ENCODE data around the gene FAM181B. TPM values are rescaled to one million over a fixed set of nuclear protein-coding genes. Genes with fewer than 3 reads are reported as not detected.
A peak's percentile ranks its signal among the peaks of the same experiment; 100 is the strongest.
"Not testable (repeated sequence)": the region's sequence is repeated elsewhere in the genome, so short reads cannot be mapped to it uniquely, and the experiment has no call there.

The FAM181B gene
- total RNA-seq, 1 donor from 2014 or later, result 1.8 TPM

DNA sequence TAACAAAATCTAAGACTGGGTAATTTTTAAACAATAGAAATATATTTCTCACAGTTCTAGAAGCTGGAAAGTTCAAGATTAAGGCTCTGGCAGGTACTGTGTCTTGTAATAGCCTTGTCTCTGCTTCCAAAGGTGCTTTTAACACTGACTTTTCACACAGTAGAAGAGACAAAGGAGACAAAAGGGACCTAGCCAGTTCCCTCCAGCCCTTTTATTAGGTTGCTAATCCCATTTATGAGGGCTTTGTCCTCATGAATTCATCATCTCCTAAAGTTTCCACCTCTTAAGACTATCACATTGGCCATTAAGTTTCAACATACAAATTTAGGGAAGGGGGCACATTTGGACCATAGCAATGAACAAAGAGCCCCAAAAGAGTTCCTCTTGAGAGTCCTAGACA, 40.7 kb downstream of the FAM181B start:
- DNase-seq (ENCODE audit: low read depth), result no peak
- TF ChIP-seq, protein P1, sequence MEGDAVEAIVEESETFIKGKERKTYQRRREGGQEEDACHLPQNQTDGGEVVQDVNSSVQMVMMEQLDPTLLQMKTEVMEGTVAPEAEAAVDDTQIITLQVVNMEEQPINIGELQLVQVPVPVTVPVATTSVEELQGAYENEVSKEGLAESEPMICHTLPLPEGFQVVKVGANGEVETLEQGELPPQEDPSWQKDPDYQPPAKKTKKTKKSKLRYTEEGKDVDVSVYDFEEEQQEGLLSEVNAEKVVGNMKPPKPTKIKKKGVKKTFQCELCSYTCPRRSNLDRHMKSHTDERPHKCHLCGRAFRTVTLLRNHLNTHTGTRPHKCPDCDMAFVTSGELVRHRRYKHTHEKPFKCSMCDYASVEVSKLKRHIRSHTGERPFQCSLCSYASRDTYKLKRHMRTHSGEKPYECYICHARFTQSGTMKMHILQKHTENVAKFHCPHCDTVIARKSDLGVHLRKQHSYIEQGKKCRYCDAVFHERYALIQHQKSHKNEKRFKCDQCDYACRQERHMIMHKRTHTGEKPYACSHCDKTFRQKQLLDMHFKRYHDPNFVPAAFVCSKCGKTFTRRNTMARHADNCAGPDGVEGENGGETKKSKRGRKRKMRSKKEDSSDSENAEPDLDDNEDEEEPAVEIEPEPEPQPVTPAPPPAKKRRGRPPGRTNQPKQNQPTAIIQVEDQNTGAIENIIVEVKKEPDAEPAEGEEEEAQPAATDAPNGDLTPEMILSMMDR (IDR thresholded peaks at IDR 0.05; ENCODE audit: insufficient read depth, low read length, severe bottlenecking), result no peak
- Histone ChIP-seq H3K4me3 (ENCODE audit: low read depth, low read length) (no peak overlapping the region), H3K36me3 (ENCODE audit: control insufficient read depth, insufficient read depth, low read length) (no peaks in the 10 kb centered on the region), H3K27me3 (ENCODE audit: control insufficient read depth, insufficient read depth, low read length) (no peaks in the 10 kb centered on the region)
- no peak for FAIRE-seq

DNA sequence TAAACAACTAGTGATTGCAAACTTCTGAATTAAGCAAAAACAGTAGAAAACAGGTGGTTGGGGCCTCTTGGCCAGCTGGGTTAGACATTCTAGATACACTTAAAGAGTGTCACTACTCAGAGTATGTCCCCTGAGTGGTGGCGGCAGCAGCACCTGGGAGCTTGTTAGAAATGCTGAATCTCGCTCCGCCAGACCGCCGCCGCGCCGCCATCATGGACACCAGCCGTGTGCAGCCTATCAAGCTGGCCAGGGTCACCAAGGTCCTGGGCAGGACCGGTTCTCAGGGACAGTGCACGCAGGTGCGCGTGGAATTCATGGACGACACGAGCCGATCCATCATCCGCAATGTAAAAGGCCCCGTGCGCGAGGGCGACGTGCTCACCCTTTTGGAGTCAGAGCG, 44.3 kb downstream of the FAM181B start:
- not testable (repeated sequence) for H3K36me3 ChIP-seq (ENCODE audit: control insufficient read depth, insufficient read depth, low read length); FAIRE-seq; H3K27me3 ChIP-seq (ENCODE audit: control insufficient read depth, insufficient read depth, low read length); DNase-seq (ENCODE audit: low read depth)
- peak overlapping the region; percentile 24 for H3K4me3 ChIP-seq (ENCODE audit: low read depth, low read length)

DNA sequence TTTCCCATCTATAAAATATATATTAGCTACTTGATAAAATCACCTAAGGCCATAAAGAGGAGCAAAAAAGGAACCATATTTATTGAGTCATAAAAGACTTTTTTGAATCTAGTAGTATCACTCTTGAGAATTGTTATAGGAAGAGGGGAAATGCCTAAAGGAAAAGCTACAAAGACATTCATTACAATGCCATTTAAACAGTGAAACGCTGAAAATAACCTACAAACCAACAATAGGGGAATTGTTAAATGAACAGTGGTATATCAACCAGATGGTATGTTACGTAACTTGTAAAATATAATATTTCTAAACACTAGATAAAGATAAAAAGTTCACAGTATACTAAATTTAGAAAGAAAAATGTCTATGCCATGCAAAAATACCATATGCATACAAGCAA, 47.5 kb downstream of the FAM181B start:
- H3K27me3 ChIP-seq (ENCODE audit: control insufficient read depth, insufficient read depth, low read length), result no peaks in the 10 kb centered on the region

DNA sequence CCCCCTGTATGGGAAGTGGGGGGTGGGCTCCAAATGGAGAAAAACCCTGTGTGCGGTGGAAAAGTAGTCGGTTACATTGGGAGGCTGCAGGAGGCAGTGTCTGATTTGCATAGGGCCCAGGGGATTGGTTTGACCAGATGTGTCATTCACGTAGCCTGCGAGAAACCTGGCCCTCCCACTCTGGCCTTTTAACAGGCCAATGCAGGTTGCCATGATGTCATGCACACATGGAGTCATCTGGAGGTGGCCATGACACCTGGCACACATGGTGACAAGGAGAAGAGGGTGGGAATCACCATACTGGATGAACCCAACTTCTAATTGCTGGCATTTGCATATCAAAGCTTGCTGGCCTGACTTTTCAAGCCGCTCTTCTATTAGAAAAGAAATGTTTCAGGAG, 50.6 kb downstream of the FAM181B start:
- TF ChIP-seq, protein P1 (IDR thresholded peaks at IDR 0.05; ENCODE audit: insufficient read depth, low read length, severe bottlenecking), result no peak
- no peaks in the 10 kb centered on the region for H3K27me3 ChIP-seq (ENCODE audit: control insufficient read depth, insufficient read depth, low read length)
- no peaks in the 10 kb centered on the region for H3K36me3 ChIP-seq (ENCODE audit: control insufficient read depth, insufficient read depth, low read length)
- no peak for FAIRE-seq
- DNase-seq (ENCODE audit: low read depth), result no peak
- H3K4me3 ChIP-seq (ENCODE audit: low read depth, low read length), result no peak overlapping the region

More for the DNA sequence above, 47.5 kb downstream of the FAM181B start:
- no peak for FAIRE-seq
- H3K36me3 ChIP-seq (ENCODE audit: control insufficient read depth, insufficient read depth, low read length), result no peaks in the 10 kb centered on the region
- DNase-seq (ENCODE audit: low read depth), result no peak
- TF ChIP-seq, protein P1 (IDR thresholded peaks at IDR 0.05; ENCODE audit: insufficient read depth, low read length, severe bottlenecking), result no peak
- H3K4me3 ChIP-seq (ENCODE audit: low read depth, low read length), result no peak overlapping the region

DNA sequence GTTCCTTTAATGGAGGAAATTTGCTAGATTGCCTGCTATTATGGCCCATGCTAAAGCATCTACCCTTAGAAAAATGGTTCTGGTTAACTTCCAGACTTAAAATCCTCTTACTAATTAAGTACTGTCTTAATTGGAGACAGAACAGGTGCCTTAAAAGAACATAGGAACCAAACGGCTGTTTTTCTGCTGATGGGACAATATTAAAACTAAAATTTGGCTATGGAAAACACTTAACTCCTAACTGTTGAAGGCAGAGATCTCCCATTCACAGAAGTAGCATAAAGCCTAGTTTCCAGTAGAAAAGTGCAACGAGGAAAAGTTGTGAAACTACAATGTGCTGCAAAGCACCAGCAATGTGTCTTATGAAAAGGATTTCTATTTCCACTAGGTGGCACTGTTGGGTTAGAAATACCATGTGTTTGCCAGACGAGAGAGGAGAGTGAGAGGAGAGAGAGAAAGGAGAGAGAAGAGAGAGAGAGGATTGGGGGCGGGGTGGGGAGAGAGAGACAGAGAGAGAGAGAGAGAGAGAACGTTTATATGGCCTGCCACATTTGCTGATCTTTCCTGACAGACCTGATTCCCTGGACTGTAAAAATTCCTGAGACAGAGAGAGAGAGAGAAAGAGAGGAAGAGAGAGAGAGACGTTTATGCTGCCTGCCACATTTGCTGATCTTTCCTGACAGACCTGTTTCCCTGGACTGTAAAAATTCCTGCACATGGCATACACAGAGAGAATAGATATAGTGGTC, 51.5 kb downstream of the FAM181B start:
- H3K36me3 ChIP-seq (ENCODE audit: control insufficient read depth, insufficient read depth, low read length), result no peaks in the 10 kb centered on the region
- no peak for FAIRE-seq
- no peaks in the 10 kb centered on the region for H3K27me3 ChIP-seq (ENCODE audit: control insufficient read depth, insufficient read depth, low read length)
- TF ChIP-seq, protein P1 (IDR thresholded peaks at IDR 0.05; ENCODE audit: insufficient read depth, low read length, severe bottlenecking), result peak; percentile 44
- DNase-seq (ENCODE audit: low read depth), result peak; percentile 72
- no peak overlapping the region for H3K4me3 ChIP-seq (ENCODE audit: low read depth, low read length)

DNA sequence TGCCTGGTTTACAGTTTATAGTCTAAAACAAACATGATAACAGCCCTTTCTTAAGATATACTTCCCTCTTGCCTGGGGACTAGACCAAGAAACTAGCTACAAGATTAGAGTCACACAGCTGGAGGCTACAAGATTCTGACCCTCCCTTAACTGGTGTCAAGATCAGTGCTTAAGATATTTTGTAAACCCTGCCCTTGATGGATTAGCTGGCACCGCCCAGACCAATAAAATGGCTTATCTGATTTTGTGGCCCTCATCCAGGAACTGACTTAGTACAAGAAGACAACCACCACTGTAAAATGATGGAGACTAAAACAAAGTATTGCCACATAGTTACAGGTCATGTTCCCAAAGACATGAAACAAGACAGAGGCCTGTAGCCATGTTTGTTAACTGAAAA, 53.4 kb downstream of the FAM181B start:
- Histone ChIP-seq H3K27me3 (ENCODE audit: control insufficient read depth, insufficient read depth, low read length) (no peaks in the 10 kb centered on the region), H3K36me3 (ENCODE audit: control insufficient read depth, insufficient read depth, low read length) (no peaks in the 10 kb centered on the region), H3K4me3 (ENCODE audit: low read depth, low read length) (no peak overlapping the region)
- TF ChIP-seq, protein P1 (IDR thresholded peaks at IDR 0.05; ENCODE audit: insufficient read depth, low read length, severe bottlenecking), result no peak
- FAIRE-seq (no peak), DNase-seq (ENCODE audit: low read depth) (no peak)

Other genes starting within 250 kb of the FAM181B start
- gene PRCP, start 166.6 kb upstream of the FAM181B start, total RNA-seq, result 10.0 and 25.9 TPM in 2 replicates
- under 0.01 and 0.26 TPM in 2 replicates for gene DDIAS, start 167.9 kb upstream of the FAM181B start, total RNA-seq